Measurements from ENCODE around the gene RPLP2.

- TF ChIP-seq, protein P1, sequence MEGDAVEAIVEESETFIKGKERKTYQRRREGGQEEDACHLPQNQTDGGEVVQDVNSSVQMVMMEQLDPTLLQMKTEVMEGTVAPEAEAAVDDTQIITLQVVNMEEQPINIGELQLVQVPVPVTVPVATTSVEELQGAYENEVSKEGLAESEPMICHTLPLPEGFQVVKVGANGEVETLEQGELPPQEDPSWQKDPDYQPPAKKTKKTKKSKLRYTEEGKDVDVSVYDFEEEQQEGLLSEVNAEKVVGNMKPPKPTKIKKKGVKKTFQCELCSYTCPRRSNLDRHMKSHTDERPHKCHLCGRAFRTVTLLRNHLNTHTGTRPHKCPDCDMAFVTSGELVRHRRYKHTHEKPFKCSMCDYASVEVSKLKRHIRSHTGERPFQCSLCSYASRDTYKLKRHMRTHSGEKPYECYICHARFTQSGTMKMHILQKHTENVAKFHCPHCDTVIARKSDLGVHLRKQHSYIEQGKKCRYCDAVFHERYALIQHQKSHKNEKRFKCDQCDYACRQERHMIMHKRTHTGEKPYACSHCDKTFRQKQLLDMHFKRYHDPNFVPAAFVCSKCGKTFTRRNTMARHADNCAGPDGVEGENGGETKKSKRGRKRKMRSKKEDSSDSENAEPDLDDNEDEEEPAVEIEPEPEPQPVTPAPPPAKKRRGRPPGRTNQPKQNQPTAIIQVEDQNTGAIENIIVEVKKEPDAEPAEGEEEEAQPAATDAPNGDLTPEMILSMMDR (IDR thresholded peaks at IDR 0.05; ENCODE audit: low read depth, low read length), result no peak
- no peak for TF ChIP-seq POLR2A (IDR thresholded peaks at IDR 0.05; ENCODE audit: extremely low read depth, insufficient read length)
These were observed 38.1 kb upstream of the RPLP2 start for GRCh38 chr11:771617-772204.

Measured in NB4 (cell line).